Omental fat pad (tissue), 4 donors: ENCODE measurements around the gene SASH3. TPM values are rescaled to one million over a fixed set of nuclear protein-coding genes. Genes with fewer than 3 reads are reported as not detected.

ENCODE experiments used
- ATAC-seq: fragments of 150-250 bp; one replicate; pipeline ENCODE4 v1.9.1; 2016; ENCODE audit warnings: mild to moderate bottlenecking, moderate library complexity; ENCODE audit not compliant: low FRiP score
- DNase-seq: peaks from one replicate; pipeline ENCODE4 v3.0.0-alpha.2; 2019; ENCODE audit warnings: low spot score
- total RNA-seq, 4 donors: library from RNA; depleted of rRNA; stranded (reverse); fragments of >200 nt; gene quantifications; one replicate each; pipeline ENCODE4 v1.1.0, GENCODE V29; 2016
- TF ChIP-seq, protein P1 (sequence below), 3 donors: fragments of 450-650 bp; IDR thresholded peaks; one replicate each; pipeline ENCODE4 v1.5.1; 2016 to 2017; ENCODE audit warnings: antibody characterized with exemption in 3 of 3, mild to moderate bottlenecking in 3 of 3, moderate library complexity in 2 of 3

SASH3 gene
- total RNA-seq, 4 donors from 2014 or later, result 9.4 to 26.7 (median 20.6) TPM

- TF ChIP-seq, protein P1, sequence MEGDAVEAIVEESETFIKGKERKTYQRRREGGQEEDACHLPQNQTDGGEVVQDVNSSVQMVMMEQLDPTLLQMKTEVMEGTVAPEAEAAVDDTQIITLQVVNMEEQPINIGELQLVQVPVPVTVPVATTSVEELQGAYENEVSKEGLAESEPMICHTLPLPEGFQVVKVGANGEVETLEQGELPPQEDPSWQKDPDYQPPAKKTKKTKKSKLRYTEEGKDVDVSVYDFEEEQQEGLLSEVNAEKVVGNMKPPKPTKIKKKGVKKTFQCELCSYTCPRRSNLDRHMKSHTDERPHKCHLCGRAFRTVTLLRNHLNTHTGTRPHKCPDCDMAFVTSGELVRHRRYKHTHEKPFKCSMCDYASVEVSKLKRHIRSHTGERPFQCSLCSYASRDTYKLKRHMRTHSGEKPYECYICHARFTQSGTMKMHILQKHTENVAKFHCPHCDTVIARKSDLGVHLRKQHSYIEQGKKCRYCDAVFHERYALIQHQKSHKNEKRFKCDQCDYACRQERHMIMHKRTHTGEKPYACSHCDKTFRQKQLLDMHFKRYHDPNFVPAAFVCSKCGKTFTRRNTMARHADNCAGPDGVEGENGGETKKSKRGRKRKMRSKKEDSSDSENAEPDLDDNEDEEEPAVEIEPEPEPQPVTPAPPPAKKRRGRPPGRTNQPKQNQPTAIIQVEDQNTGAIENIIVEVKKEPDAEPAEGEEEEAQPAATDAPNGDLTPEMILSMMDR (IDR thresholded peaks at IDR 0.05), result no peak
- DNase-seq (no peak), ATAC-seq (no peak)
Measured at GRCh38 chrX:129769467-129770154, 10.1 kb upstream of the SASH3 start.

DNA sequence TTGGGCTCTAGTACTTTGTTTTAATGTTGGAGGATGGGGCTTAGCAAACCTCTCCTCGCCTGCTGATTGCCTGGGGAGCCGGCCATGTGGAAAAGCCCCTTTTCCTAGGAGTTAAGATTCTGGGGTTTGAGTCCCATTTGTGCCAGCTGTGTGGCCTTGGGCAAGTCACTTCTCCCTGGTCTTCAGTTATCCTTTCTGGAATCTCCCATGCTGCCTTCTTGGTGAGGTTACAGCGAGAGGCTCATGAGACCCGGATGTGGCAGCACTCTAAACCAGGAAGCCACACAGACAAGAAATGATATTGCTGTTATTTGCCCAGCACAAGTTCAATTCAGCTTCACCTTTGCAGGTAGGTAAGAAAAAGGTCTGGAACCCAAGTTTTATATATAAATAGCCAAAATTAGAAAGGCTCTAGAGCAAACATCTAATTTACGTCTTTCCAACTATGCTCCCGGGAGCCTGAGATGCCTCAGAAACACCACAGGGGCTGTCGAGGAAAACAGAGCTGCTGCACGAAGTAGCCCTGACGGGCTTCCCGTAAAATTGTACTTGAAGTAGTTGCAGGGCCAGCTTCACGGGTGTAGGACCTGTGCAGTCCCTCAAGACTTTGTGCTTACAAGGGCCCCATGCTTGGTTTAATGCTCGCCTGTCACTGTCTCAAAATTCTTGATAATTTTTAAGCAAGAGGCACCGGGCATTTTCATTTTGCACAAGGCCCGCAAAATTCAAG, 8.3 kb upstream of the SASH3 start:
- ATAC-seq (no peak), DNase-seq (no peak)
- TF ChIP-seq, protein P1 (IDR thresholded peaks at IDR 0.05), result no peak

DNA sequence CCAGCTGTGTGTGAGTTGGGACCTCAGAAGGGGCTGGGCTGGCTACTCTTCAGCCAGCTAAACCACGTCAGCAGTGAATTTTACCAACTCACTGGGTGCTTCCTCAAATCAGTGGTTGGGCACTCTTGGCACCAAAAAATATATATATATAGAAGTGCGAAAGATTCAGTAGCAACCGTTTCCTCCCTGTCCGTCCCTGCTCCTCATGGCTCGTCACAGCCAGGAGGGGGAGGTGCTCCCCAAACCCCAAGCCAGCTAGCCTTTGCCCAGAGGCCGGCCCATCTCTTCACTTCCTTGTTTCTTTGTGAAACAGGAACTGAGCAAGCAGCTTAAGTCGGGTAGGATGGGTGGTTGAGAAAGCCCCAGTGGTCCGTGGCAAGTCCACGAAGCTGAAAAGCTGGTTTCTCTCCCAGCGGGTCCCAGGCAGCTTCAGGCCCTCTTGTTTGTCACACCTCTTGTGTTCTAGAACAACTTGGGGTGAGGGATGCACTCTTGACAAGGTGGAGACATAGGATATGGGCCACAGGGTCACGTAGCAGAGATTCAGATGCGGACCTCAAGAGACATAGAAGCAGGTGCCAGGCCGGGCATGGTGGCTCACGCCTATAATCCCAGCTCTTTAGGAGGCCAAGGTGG, 6.8 kb upstream of the SASH3 start:
- DNase-seq (no peak), ATAC-seq (no peak)
- TF ChIP-seq, protein P1 (IDR thresholded peaks at IDR 0.05), result no peak

DNA sequence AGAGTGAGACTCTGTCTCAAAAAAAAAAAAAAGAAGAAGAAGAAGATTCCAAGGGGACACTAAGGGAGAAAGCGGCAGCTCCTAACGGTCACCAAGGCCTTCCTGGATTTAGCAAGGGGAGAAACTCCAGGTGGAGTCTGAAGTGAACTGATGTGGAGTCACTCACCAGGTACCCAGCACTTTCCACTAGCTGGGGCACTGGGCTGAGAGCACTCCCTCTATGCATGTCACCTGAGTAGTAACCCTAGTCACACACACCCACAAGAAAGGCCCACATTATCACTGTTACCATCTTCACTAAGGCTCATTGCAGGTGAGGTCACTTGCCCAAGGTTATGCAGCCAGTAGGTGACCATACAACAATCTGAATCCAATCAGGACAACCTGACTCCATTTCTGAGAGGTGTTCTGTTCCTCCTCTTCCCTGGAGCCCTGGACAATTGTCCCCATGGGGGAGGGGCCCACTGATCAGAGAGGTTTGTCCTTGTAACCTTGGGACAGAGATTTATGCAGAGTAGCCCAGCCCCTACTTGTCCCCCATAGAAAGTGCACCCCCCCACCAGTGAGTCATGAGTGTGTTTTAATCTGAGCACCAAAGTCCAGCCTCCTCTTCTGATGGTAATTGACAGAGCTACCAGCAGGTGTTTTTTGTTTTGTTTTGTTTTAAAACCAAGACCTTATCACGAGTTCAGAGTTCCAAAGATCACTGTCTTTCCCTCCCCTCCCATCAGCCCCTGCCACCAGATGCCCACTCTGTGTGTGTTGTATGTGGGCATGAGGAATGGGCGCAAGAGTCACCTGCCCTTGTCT, 5.9 kb upstream of the SASH3 start:
- DNase-seq (no peak), ATAC-seq (no peak)
- TF ChIP-seq, protein P1 (IDR thresholded peaks at IDR 0.05), result no peak

DNA sequence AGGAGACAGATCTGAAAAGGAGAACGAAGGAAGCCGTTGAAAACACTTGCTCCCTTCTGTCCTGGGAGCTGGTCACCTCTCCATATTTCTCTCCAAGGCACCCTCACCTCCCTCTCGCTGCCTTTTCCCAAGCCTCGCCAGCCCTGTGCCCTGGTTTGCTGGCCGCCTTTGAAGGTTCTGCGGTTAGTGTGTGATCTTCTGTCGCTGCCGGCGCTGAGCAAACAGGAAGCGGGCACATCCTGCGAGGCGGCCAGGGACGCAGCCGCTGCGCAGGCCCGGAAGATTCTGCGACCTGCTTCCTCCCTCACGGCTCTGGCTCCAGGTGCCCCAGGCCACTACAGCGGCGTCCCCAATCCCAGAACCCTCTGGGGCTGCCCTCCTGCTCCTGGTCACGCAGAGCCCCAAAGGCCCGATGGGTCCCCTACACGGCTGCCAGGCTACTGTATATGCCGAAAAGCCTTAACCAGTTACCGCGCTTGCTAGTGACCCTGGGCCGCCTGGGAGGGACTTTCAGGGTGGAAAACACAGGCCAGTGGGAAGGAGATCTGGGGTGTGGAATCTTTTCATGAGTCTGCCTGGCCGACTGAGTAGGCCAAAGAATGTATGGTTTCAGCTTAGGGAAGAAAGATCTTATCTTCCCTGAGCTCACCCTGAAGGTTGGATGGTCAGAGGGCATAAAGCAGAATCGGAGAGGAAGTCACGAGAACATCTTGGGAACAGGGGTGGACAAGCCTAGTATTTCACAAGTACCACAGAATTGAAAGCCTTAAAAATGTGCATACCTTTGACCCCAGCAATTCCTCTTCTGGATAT, 2.3 kb upstream of the SASH3 start:
- TF ChIP-seq, protein P1 (IDR thresholded peaks at IDR 0.05), result no peak
- ATAC-seq (peak; percentile 22), DNase-seq (no peak)

DNA sequence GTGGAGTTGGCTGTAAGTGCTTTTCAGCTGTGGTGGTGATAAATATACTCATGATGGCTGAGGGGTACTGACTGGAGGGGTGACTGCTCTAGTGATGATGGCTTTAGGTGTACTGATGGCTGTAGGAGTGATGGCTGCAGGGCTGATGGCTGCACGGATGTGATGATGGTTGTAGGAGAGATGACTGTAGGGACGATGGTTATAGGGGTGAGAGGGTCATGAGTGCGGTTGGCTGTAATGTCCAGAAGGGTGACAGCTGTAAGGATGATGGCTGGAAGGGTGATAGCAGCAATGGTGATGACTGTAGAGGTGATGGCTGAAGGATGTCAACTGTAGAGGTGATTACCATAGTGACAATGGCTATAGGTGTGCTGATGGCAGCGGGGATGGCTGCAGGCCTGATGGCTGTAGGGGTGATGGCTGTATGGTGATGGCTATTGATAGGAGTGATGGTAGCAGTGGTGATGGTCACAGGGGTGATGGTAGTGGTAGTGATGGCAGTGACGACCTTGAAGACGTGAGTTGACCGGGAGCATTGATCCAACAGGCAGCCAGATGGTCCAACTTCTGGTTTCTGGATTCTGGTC, 570 bp upstream of the SASH3 start:
- no peak for ATAC-seq
- no peak for DNase-seq
- TF ChIP-seq, protein P1 (IDR thresholded peaks at IDR 0.05), result no peak
